PC-3 (cell line): ENCODE measurements around the gene EGFL8.

Source experiments
- EZH2 ChIP-seq: fragments of 300-600 bp; sonication (generic); IDR thresholded peaks from one replicate; pipeline ENCODE4 v1.6.1; 2017; ENCODE audit warnings: antibody characterized with exemption, mild to moderate bottlenecking, low read length; ENCODE audit not compliant: unreplicated experiment
- EZH2phosphoT487 ChIP-seq: fragments of 300-600 bp; sonication (generic); IDR thresholded peaks from 2 replicates; pipeline ENCODE4 v1.6.1; 2018; ENCODE audit warnings: mild to moderate bottlenecking, antibody characterized with exemption, low read length, borderline replicate concordance
- TF ChIP-seq, protein P1 (sequence below): fragments of 300-600 bp; sonication (generic); conservative IDR thresholded peaks from 2 replicates; pipeline ENCODE4 v1.5.1; 2017; ENCODE audit warnings: antibody characterized with exemption, low read depth, mild to moderate bottlenecking, low read length

DNA sequence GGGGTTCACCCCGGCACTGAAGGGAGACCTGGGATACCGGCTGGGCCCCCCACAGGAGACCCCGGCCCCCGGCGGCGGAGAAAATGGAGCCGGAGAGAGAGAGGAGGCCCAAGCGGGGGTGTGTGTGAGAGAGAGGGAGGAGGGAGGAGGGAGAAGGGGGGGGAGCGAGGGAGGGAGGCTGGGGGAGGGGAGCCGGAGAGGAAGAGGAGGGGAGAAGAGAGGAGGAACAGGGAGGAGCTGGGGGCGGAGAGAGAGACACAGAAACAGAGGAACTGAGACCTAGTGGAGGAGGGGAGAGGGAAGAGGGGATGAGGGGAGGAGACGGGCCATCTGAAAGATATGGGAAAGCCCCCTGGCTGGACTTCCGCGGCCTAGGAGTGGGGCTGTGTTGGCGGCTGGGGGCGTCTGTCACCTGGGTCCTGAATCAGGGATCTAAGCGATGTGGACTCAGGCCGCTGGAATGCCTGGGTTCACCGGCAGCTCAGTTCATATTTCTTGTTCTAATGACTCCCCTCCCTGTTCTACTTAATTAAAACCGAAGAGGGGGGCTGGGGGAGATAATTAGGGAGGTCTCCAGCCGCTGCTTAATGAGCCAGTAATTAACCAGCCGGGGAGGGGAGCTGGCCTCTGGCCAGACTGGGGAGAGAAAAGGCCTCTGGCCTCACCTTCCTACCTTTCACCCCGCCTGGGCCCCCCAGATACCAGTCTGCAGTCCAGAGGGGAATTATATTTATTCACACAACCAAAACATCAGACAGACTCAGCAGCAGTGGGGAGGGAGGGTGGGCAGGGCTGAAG lies 25.9 kb downstream of the EGFL8 start, which contains the start of gene PBX2:
- TF ChIP-seq, protein P1, sequence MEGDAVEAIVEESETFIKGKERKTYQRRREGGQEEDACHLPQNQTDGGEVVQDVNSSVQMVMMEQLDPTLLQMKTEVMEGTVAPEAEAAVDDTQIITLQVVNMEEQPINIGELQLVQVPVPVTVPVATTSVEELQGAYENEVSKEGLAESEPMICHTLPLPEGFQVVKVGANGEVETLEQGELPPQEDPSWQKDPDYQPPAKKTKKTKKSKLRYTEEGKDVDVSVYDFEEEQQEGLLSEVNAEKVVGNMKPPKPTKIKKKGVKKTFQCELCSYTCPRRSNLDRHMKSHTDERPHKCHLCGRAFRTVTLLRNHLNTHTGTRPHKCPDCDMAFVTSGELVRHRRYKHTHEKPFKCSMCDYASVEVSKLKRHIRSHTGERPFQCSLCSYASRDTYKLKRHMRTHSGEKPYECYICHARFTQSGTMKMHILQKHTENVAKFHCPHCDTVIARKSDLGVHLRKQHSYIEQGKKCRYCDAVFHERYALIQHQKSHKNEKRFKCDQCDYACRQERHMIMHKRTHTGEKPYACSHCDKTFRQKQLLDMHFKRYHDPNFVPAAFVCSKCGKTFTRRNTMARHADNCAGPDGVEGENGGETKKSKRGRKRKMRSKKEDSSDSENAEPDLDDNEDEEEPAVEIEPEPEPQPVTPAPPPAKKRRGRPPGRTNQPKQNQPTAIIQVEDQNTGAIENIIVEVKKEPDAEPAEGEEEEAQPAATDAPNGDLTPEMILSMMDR = no peak
- TF ChIP-seq EZH2 (no peak), EZH2phosphoT487 (no peak)
